Measurements from ENCODE around the gene C7orf33.
"Not testable (repeated sequence)": the region's sequence is repeated elsewhere in the genome, so short reads cannot be mapped to it uniquely, and the experiment has no call there.

The C7orf33 gene

DNA sequence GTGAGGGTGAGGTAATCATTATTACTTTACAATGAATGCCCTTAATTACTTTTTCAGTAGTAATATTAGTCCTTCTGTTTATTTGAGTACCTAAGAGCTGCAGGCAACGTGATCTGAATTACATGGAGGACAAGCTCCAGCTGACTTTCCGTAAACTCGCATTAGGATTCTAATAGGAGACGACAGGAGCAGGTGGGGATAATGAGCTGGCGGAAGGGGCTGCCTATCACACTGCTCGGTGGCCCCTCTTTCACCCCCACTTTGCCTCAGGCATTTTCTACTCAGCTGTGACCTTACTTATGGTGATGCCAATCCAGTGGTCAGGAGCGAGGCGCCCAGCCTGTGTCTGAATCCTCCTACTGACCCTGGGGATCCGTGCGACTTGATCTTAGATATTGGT lies at the start of gene C7orf33:
TSS of gene C7orf33 (plus strand) at position 296 of the 400 bp plus-strand sequence. CDS start 160 bp downstream, outside the sequence.
- no peak for DNase-seq

DNA sequence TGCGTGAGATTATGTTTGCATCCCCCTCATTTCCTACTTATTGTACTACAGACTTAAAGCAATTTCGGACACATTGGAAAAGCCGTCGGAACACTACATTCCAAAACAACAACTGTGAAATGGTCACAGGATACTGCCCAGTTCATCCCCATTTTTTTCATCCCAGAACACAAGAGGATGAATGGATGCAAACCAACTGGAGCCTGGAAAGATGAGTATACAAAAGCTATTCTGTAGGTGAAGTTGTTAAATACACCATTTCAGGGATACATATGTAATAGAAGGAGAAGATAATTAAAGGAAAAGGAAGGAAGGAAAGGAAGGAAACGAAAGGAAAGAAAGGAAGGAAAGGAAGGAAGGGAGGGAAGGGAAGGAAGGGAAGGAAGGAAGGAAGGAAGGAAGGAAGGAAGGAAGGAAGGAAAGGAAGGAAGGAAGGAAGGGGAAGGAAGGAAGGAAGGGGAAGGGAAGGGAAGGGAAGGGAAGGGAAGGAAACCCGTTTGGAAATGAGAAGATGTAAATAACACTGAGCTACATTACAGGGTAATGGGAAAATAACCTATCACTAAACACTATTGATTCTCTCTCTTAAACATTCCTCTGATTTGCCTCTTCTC lies 48.6 kb upstream of the C7orf33 start:
- no peak for DNase-seq

DNA sequence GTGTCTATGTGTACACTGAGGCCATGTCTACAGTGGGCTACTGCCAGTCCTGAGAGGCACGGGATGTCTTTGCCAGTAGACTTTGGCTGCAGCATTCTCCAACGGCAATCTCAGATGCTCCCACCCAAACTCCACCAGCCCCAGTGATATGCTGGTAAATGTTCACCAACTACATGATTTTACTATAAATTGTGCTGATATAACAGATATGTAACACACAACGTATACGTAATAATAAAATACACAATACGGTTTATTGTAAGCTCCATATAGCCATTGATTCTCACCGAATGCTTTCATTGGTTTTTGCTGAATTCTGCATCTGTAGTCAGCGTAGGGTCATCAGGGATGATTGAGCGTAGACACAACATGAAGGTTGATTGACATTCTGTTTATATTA lies 47.3 kb upstream of the C7orf33 start:
- DNase-seq = no peak

DNA sequence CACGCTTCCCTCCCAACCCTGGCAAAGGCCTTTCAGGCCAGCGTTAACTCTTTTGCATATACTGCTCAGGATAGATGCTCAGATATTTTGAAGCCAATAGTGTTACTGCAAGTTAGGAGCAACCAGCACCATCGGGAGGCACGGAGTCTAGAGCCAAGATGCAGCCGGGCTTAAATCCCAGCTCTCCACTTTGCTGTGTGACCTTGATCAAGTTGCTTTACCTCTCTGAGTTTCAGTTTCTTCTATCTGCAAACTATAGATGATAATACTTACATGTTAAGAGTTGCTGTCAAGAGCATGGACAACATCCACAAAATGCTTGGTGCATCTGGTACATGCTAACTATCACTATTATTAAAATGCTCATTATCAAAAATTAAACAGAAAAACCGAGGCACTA lies 45.4 kb upstream of the C7orf33 start:
- DNase-seq = no peak

GRCh38 chr7:148545932-148546331 lies 44.6 kb upstream of the C7orf33 start:
- no peak for DNase-seq

DNA sequence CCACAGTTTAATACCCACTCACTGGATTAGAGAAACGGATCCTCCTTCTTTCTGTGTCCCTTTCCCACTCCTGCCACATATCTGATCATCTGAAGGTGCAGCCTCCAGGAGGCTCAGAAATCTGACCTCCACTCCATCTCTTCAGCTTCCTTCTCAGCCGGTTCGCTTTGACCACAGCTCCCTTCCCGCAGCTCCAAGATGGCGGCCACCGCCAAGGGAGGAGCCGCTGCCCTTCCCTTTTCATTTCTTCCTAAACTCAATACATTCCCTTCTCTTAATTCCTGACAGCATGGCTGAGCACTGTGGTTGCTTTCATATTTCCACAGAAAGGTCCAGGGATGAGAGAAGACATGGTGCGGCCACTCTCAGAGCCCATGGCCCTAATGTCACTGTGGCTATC lies 43.7 kb upstream of the C7orf33 start:
- DNase-seq = no peak

DNA sequence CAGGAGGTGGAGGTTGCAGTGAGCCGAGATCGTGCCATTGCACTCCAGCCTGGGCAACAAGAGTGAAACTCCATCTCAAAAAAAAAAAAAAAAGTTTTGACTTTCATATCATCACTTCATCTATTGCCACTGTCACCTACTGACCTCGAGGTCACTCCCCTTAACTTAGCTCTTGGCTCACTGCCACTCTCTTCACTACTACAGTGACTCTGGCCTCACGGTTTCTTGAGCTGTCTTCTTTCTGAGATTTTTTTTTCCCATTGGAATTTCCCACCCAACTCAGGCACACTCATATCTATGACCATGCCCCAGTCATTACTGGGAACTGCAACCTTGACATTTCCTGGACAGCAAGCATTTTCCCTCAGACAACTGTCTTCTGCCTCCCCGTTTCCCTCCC lies 42.6 kb upstream of the C7orf33 start:
- DNase-seq = no peak

- DNase-seq = no peak
Measured at GRCh38 chr7:148553979-148554378, 36.6 kb upstream of the C7orf33 start.

DNA sequence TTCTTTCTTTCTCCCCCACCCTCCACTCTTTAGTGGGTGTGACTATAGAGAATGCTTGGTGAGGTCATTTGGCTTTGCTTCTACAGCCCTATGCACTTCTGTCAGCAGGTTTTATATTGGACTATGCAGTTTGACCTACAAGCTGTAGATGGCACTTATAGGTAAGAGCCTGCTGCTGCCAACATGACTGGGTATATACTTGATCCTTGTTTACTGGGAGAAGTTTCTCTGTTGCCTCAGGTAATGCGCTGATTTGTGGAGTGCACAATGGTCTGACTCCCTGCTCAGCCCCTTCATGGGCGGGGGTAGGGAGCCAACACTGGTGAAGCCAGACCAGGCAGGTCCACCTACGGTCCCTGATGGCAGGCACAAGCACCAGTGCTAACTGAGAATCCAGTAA lies 33.7 kb upstream of the C7orf33 start:
- no peak for DNase-seq

GRCh38 chr7:148558914-148559313 lies 31.7 kb upstream of the C7orf33 start:
- DNase-seq = no peak

DNA sequence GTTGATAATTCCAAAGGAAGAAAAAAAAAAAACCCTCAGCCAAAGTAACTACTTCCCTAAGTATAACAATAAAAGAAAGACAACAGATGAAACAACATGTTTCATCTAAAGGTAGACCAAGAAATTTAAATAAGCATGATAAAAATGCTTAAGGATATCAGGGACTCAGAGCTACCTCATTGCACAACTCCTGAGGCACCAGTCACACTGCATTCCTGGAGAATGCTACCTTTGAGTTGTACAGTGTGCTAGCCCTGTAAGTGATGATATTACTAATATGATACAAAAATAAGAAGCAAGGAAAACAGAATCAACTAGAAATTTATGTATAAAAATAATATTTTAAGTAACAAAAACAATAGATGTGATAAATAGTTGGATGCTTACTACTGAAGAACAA lies 29.5 kb upstream of the C7orf33 start:
- no peak for DNase-seq

GRCh38 chr7:148563583-148564274 lies 26.8 kb upstream of the C7orf33 start:
- no peak for DNase-seq

GRCh38 chr7:148564275-148564951 lies 26.2 kb upstream of the C7orf33 start:
- peak; percentile 17 for DNase-seq

DNA sequence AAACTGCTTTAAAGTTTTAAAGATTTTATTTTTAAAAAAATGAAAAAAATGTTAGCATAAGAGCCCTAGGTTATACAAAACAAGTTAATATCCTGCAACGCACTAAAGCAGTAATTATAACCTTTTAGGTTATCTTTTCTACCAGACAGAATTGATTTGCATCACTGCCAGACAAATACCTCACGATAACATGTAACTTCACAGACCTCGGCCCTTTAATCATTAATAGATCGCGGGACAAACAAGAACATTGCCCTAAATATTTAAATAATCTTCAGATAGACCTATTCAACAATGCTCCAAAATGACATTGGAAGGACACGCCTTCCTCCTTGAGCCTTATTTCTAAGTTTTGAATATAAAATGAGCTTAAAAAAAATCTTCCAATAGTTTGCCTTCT lies 23.8 kb upstream of the C7orf33 start:
- no peak for DNase-seq

DNA sequence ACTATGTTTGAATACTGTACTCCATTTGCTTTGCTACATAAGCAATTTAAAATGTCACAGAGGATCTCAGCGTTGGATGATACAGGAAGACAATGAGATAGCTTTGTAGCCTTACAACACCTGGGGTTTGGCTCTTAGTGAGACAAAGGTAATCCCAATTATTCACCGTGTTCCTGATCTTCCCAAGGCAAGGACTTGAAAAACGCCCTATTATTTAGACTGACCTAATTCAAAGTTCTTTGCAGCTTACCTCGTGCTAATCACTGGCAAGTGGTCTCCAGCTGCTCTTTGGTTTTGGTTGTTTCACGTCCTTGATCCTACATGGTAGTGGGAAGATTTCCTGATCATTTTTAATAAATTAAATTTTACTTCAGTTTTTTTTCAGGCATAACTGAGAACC lies 23.0 kb upstream of the C7orf33 start:
- DNase-seq = no peak

DNA sequence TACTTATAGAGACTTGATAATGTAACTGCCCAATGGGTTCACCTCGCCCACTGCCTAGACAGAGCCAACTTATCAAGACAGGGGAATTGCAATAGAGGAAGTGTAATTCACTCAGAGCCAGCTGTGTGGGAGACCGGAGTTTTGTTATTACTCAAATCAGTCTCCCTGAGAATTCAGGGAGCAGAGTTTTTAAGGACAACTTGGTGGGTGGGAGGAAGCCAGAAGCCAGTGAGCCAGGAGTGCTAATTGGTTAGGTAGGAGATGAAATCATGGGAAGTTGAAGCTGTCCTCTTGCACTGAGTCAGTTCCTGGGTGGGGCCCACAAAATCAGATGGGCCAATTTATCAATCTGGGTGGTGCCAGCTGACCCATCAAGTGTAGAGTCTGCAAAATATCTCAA lies 20.1 kb upstream of the C7orf33 start:
- no peak for DNase-seq

- not testable (repeated sequence) for DNase-seq
Measured at GRCh38 chr7:148570973-148571372, 19.6 kb upstream of the C7orf33 start.

- no peak for DNase-seq
Measured at GRCh38 chr7:148571381-148571780, 19.2 kb upstream of the C7orf33 start.

DNA sequence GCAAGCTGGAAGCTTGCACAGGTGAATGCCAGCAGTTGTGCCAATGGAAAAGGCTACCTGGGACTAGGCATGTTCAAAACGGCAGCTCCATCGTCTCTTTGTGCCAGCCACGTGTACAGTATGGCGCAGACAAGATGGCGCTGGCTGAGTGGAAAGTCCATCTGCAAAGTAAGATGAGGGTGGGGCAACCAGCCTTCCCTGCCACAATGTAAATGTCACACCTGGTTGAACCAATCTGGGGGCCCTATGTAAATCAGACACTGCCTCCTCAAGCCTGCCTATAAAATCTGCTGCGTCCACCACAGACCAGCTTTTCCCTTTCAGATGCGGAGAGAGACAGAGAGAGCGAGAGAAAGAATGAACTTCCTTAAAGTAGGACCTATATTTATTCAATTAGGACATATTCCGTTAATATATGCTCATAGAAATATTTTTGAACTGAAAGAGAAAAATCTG lies 18.5 kb upstream of the C7orf33 start:
- DNase-seq = no peak

GRCh38 chr7:148573581-148573980 lies 17.0 kb upstream of the C7orf33 start:
- DNase-seq = not testable (repeated sequence)

- DNase-seq = peak; percentile 76
Measured at GRCh38 chr7:148575640-148576411, 14.7 kb upstream of the C7orf33 start.

DNA sequence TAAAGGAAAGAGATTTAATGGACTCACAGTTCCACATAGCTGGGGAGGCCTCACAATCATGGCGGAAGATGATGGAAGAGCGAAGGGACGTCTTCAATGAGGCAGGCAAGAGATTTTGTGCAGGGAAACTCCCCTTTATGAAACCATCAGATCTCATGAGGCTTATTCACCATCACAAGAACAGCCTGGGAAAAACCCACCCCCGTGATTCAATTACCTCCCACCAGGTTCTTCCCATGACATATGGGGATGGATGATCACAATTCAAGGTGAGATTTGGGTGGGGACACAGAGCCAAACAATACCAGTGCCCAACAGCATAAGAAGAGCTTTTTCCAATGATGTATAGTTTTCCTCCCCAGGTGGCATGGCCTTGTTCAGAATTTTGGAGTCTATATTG lies 11.2 kb upstream of the C7orf33 start:
- DNase-seq = no peak

GRCh38 chr7:148580446-148580845 lies 10.1 kb upstream of the C7orf33 start:
- DNase-seq = no peak

Data from CD4-positive, alpha-beta T cell treated with Interleukin-6 for 4 hours (primary cell).